ENCODE measurements around the gene UBAC1. TPM values are rescaled to one million over a fixed set of nuclear protein-coding genes. Genes with fewer than 3 reads are reported as not detected.

The UBAC1 gene
- total RNA-seq, 1 experiment from 2014 or later, result 55.6 TPM

DNA sequence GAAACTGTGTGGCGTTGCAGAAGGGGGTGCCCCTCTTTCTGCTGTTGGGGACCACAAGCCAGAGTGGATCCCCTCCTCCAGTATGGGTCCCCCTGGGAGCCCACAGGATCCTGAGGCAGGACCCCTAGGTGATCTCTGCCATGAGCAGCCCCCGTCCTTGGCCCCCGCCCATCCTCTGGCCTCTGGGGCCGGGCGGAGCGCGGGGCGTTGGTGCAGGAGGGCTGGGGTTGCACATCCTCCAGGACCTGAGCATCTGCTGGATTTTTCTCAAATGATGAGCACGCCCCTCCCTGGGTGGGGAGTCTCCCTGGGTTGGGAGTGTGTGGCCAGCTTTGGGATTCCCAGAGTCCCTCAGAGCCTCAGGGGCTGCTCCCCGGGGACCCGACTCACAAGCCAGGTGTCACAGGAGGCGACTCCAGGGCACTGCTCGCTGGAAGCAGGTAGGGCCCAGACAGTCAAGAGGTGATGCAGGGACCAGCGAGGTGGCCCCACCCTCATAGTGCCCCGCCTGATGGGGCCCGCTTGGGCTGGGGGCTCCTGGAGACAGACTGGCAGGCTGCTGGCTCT, 26.7 kb upstream of the UBAC1 start:
- TF ChIP-seq ZNF671 (CRISPR knock-in tag; IDR thresholded peaks at IDR 0.05), result no peak
- TF ChIP-seq, protein P1, sequence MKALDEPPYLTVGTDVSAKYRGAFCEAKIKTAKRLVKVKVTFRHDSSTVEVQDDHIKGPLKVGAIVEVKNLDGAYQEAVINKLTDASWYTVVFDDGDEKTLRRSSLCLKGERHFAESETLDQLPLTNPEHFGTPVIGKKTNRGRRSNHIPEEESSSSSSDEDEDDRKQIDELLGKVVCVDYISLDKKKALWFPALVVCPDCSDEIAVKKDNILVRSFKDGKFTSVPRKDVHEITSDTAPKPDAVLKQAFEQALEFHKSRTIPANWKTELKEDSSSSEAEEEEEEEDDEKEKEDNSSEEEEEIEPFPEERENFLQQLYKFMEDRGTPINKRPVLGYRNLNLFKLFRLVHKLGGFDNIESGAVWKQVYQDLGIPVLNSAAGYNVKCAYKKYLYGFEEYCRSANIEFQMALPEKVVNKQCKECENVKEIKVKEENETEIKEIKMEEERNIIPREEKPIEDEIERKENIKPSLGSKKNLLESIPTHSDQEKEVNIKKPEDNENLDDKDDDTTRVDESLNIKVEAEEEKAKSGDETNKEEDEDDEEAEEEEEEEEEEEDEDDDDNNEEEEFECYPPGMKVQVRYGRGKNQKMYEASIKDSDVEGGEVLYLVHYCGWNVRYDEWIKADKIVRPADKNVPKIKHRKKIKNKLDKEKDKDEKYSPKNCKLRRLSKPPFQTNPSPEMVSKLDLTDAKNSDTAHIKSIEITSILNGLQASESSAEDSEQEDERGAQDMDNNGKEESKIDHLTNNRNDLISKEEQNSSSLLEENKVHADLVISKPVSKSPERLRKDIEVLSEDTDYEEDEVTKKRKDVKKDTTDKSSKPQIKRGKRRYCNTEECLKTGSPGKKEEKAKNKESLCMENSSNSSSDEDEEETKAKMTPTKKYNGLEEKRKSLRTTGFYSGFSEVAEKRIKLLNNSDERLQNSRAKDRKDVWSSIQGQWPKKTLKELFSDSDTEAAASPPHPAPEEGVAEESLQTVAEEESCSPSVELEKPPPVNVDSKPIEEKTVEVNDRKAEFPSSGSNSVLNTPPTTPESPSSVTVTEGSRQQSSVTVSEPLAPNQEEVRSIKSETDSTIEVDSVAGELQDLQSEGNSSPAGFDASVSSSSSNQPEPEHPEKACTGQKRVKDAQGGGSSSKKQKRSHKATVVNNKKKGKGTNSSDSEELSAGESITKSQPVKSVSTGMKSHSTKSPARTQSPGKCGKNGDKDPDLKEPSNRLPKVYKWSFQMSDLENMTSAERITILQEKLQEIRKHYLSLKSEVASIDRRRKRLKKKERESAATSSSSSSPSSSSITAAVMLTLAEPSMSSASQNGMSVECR (CRISPR knock-in tag; IDR thresholded peaks at IDR 0.05; ENCODE audit: borderline replicate concordance), result no peak
- peaks cover 13% of the 10 kb centered on the region for H3K4me1 Mint-ChIP-seq
- DNase-seq (ENCODE audit: low spot score) (no peak), ATAC-seq (no peak)
- ChIA-PET POLR2A (no interaction called here), CTCF (interaction anchor here (1.4 kb wide), 1 partner anchor 119 kb away, joined by 3 read pairs; no protein-coding TSS in a partner anchor)
- no peaks in the 10 kb centered on the region for H3K36me3 Mint-ChIP-seq
- H3K27ac Mint-ChIP-seq, result no peak overlapping the region
- H3K4me3 Mint-ChIP-seq, result no peak overlapping the region
- no peaks in the 10 kb centered on the region for H3K9me3 Mint-ChIP-seq
- H3K27me3 Mint-ChIP-seq (ENCODE audit: low read depth), result no peaks in the 10 kb centered on the region

DNA sequence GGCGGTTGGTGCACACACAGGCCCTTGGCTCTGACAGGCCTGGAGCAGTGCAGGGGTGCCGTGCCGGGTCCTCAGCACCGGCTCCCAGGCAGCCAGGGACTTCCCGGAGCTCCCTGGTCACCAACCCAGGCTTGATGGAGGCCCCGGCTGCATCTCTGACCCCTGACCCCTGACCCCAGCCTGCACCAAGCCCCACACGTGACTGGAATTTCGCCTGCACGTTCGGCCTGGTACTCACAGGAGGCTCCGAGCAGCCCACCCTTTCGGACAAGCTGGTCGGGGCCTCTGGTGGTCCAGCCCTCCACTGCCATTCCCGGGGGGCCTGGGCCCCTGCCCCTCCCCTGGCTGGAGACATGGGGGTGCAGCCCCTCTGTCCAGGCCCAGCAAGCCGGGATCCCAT, 25.4 kb upstream of the UBAC1 start:
- DNase-seq (ENCODE audit: low spot score) (no peak), ATAC-seq (no peak)
- Mint-ChIP-seq H3K36me3 (no peaks in the 10 kb centered on the region), H3K9me3 (no peaks in the 10 kb centered on the region), H3K27me3 (ENCODE audit: low read depth) (no peaks in the 10 kb centered on the region), H3K27ac (no peak overlapping the region), H3K4me3 (no peak overlapping the region), H3K4me1 (peaks cover 7% of the 10 kb centered on the region)
- CTCF ChIA-PET, result interaction anchor here (1.0 kb wide), 1 partner anchor 65 kb away, joined by 3 read pairs; no protein-coding TSS in a partner anchor
- POLR2A ChIA-PET, result no interaction called here
- TF ChIP-seq ESRRA (CRISPR knock-in tag; IDR thresholded peaks at IDR 0.05; ENCODE audit: borderline replicate concordance) (no peak), JAZF1 (CRISPR knock-in tag; IDR thresholded peaks at IDR 0.05) (no peak), CBFB (CRISPR knock-in tag; IDR thresholded peaks at IDR 0.05; ENCODE audit: low read depth) (no peak), NFE2L1 (CRISPR knock-in tag; IDR thresholded peaks at IDR 0.05) (no peak), NFATC4 (CRISPR knock-in tag; IDR thresholded peaks at IDR 0.05) (no peak)
- TF ChIP-seq, protein P2, sequence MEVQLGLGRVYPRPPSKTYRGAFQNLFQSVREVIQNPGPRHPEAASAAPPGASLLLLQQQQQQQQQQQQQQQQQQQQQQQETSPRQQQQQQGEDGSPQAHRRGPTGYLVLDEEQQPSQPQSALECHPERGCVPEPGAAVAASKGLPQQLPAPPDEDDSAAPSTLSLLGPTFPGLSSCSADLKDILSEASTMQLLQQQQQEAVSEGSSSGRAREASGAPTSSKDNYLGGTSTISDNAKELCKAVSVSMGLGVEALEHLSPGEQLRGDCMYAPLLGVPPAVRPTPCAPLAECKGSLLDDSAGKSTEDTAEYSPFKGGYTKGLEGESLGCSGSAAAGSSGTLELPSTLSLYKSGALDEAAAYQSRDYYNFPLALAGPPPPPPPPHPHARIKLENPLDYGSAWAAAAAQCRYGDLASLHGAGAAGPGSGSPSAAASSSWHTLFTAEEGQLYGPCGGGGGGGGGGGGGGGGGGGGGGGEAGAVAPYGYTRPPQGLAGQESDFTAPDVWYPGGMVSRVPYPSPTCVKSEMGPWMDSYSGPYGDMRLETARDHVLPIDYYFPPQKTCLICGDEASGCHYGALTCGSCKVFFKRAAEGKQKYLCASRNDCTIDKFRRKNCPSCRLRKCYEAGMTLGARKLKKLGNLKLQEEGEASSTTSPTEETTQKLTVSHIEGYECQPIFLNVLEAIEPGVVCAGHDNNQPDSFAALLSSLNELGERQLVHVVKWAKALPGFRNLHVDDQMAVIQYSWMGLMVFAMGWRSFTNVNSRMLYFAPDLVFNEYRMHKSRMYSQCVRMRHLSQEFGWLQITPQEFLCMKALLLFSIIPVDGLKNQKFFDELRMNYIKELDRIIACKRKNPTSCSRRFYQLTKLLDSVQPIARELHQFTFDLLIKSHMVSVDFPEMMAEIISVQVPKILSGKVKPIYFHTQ (CRISPR knock-in tag; IDR thresholded peaks at IDR 0.05), result no peak
- TF ChIP-seq, protein P3, sequence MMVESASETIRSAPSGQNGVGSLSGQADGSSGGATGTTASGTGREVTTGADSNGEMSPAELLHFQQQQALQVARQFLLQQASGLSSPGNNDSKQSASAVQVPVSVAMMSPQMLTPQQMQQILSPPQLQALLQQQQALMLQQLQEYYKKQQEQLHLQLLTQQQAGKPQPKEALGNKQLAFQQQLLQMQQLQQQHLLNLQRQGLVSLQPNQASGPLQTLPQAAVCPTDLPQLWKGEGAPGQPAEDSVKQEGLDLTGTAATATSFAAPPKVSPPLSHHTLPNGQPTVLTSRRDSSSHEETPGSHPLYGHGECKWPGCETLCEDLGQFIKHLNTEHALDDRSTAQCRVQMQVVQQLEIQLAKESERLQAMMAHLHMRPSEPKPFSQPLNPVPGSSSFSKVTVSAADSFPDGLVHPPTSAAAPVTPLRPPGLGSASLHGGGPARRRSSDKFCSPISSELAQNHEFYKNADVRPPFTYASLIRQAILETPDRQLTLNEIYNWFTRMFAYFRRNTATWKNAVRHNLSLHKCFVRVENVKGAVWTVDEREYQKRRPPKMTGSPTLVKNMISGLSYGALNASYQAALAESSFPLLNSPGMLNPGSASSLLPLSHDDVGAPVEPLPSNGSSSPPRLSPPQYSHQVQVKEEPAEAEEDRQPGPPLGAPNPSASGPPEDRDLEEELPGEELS (CRISPR knock-in tag; IDR thresholded peaks at IDR 0.05), result no peak
- TF ChIP-seq, protein P4, sequence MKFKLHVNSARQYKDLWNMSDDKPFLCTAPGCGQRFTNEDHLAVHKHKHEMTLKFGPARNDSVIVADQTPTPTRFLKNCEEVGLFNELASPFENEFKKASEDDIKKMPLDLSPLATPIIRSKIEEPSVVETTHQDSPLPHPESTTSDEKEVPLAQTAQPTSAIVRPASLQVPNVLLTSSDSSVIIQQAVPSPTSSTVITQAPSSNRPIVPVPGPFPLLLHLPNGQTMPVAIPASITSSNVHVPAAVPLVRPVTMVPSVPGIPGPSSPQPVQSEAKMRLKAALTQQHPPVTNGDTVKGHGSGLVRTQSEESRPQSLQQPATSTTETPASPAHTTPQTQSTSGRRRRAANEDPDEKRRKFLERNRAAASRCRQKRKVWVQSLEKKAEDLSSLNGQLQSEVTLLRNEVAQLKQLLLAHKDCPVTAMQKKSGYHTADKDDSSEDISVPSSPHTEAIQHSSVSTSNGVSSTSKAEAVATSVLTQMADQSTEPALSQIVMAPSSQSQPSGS (CRISPR knock-in tag; IDR thresholded peaks at IDR 0.05; ENCODE audit: borderline replicate concordance, low read depth), result no peak
- TF ChIP-seq, protein P5, sequence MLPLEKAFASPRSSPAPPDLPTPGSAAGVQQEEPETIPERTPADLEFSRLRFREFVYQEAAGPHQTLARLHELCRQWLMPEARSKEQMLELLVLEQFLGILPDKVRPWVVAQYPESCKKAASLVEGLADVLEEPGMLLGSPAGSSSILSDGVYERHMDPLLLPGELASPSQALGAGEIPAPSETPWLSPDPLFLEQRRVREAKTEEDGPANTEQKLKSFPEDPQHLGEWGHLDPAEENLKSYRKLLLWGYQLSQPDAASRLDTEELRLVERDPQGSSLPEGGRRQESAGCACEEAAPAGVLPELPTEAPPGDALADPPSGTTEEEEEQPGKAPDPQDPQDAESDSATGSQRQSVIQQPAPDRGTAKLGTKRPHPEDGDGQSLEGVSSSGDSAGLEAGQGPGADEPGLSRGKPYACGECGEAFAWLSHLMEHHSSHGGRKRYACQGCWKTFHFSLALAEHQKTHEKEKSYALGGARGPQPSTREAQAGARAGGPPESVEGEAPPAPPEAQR (CRISPR knock-in tag; IDR thresholded peaks at IDR 0.05), result no peak
- TF ChIP-seq, protein P6, sequence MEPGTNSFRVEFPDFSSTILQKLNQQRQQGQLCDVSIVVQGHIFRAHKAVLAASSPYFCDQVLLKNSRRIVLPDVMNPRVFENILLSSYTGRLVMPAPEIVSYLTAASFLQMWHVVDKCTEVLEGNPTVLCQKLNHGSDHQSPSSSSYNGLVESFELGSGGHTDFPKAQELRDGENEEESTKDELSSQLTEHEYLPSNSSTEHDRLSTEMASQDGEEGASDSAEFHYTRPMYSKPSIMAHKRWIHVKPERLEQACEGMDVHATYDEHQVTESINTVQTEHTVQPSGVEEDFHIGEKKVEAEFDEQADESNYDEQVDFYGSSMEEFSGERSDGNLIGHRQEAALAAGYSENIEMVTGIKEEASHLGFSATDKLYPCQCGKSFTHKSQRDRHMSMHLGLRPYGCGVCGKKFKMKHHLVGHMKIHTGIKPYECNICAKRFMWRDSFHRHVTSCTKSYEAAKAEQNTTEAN (CRISPR knock-in tag; IDR thresholded peaks at IDR 0.05), result no peak
- TF ChIP-seq, protein P7, sequence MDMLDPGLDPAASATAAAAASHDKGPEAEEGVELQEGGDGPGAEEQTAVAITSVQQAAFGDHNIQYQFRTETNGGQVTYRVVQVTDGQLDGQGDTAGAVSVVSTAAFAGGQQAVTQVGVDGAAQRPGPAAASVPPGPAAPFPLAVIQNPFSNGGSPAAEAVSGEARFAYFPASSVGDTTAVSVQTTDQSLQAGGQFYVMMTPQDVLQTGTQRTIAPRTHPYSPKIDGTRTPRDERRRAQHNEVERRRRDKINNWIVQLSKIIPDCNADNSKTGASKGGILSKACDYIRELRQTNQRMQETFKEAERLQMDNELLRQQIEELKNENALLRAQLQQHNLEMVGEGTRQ (CRISPR knock-in tag; IDR thresholded peaks at IDR 0.05), result no peak
- TF ChIP-seq, protein P8, sequence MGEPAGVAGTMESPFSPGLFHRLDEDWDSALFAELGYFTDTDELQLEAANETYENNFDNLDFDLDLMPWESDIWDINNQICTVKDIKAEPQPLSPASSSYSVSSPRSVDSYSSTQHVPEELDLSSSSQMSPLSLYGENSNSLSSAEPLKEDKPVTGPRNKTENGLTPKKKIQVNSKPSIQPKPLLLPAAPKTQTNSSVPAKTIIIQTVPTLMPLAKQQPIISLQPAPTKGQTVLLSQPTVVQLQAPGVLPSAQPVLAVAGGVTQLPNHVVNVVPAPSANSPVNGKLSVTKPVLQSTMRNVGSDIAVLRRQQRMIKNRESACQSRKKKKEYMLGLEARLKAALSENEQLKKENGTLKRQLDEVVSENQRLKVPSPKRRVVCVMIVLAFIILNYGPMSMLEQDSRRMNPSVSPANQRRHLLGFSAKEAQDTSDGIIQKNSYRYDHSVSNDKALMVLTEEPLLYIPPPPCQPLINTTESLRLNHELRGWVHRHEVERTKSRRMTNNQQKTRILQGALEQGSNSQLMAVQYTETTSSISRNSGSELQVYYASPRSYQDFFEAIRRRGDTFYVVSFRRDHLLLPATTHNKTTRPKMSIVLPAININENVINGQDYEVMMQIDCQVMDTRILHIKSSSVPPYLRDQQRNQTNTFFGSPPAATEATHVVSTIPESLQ (CRISPR knock-in tag; IDR thresholded peaks at IDR 0.05), result no peak

All from WTC11 (cell line).